Ramos (cell line): ENCODE measurements around the gene UBAP1.
"Not testable (repeated sequence)": the region's sequence is repeated elsewhere in the genome, so short reads cannot be mapped to it uniquely, and the experiment has no call there.

ENCODE experiments used
- in situ Hi-C: fragments of 300-500 bp; cut with MboI; formaldehyde crosslinking; loops from one replicate; pipeline ENCODE4 v1.14.3; 2022; ENCODE audit warnings: low sequenced_read_pairs; ENCODE audit not compliant: unreplicated experiment

UBAP1 gene

DNA sequence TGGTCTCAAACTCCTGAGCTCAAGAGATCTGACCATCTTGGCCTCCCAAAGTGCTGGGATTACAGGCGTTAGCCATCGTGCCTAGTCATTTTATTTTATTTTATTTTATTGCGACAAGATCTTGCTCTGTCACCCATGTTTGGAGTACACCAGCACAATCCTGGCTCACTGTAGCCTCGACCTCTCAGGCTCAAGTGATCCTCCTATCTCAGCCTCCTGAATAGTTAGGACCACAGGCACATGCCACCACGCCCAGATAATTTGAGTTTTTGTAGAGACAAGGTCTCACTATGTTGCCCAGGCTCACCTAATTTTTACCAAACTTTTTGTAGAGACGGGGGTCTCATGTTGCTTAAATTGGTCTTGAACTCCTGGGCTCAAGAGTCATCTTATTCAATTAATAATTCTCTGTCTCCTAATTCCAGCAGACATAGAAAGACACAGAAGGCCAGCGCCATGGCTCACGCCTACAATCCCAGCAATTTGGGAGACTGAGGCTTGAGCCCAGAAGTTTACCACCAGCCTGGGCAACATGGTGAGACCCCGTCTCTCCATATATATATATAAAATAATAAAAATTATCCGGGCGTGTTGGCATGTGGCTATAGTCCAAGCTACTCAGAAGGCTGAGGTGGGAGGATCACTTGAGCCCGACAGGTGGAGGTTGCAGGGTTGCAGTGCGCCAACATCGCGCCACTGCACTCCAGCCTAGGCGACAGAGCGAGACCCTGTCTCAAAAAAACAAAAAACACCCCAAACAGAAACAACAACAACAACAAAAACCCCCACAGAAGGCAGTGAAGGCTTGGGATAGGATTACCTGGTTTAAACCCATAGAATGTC is 1.0 kb upstream of the UBAP1 start:
- in situ Hi-C loops = loop anchor here (10.0 kb wide), 1 partner anchor 197 kb away; the partner anchor contains the start of gene MYORG

GRCh38 chr9:34179213-34180136 is 632 bp downstream of the UBAP1 start:
- in situ Hi-C loops = loop anchor here (10.0 kb wide), 1 partner anchor 195 kb away; the partner anchor contains the start of gene MYORG

DNA sequence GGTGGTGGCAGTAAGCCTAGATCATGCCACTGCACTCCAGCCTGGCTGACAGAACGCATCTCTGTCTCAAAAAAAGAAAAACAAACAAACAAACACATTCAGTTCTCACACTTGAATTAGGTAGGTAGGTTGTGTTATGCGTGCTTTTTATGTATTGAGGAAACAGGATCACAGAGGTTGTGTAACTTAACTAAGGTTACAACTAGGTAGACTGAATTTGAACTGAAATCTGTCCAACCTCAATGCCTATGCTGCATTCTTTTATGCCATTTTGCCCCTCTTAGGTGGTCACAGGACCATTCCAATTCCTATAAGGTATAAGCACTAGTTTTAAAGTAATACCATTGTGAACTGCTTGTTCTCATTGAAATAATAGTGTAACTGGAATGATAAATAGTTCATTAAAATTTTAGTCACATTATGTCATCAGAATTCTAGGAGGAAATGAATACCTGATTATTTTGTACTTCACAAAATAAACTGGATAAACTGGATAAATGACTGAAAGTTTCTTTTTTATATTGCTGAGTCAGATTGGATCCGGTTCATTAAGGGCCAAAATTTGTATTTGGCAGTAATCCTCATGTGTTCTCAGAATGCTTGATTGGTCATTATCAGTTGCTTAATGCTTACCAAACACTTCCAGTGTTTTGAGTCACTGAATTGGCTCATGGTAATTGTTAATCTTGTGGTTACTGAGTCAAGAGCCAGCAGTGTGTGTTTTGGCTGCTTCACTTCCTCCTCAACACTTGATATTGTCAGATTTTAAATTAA is 7.1 kb downstream of the UBAP1 start:
- in situ Hi-C loops = no loop called here

- in situ Hi-C loops = no loop called here
These were observed 9.0 kb downstream of the UBAP1 start for GRCh38 chr9:34187891-34188240.

DNA sequence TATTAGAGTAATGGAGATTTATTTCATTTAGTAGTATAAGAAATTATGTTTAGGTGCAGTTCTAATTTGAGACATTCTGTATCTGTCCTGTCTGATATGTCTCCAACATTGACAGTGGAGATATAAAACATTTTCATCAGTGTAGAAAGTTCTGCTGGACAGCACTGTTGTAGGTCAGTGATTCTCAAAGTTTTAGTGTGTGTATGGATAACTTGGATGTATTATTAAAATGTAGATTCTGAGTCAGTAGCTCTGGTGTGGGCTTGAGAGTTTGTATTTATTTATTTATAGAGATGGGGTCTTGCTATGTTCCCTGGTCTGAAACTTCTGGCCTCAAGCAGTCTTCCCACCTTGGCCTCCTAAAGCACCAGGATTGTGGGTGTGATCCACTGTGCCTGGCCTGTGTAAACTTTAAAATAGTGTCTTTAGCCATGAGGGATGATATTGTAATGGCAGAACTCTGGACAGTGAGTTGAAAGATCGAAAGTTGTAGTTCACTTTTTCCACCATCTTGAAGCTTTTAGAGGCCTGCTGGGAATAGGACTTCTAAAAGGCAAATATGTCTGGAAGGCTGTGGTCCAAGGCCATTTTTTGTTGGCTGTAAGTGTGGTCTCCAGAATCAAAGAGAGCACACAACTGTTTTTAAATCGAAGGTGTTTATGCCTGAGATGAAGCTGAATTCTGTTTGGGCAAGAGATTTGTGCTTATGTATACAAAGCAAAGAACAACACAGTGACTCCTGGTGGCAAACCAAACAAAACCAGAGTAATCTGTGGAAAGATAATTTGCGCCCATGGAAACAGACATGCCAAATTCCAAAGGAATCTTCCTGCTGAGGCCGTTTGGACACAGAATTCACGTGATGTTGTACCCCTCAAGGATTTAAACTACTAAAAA is 12.4 kb downstream of the UBAP1 start:
- in situ Hi-C loops = no loop called here

- in situ Hi-C loops = no loop called here
These were observed 16.3 kb downstream of the UBAP1 start for GRCh38 chr9:34195143-34195542.

GRCh38 chr9:34197286-34197685 is 18.4 kb downstream of the UBAP1 start:
- in situ Hi-C loops = not testable (repeated sequence)

GRCh38 chr9:34197756-34198711 is 19.2 kb downstream of the UBAP1 start:
- in situ Hi-C loops = no loop called here

- in situ Hi-C loops = loop anchor here (25.0 kb wide), 1 partner anchor 112 kb away; no protein-coding TSS in a partner anchor
These were observed 21.2 kb downstream of the UBAP1 start for GRCh38 chr9:34200092-34200491.

GRCh38 chr9:34203275-34203991 is 24.6 kb downstream of the UBAP1 start:
- in situ Hi-C loops = loop anchor here (25.0 kb wide), 1 partner anchor 109 kb away; no protein-coding TSS in a partner anchor

GRCh38 chr9:34203992-34204635 is 25.3 kb downstream of the UBAP1 start:
- in situ Hi-C loops = loop anchor here (25.0 kb wide), 1 partner anchor 108 kb away; no protein-coding TSS in a partner anchor

GRCh38 chr9:34205102-34205501 is 26.3 kb downstream of the UBAP1 start:
- in situ Hi-C loops = loop anchor here (25.0 kb wide), 1 partner anchor 107 kb away; no protein-coding TSS in a partner anchor

GRCh38 chr9:34206561-34206960 is 27.7 kb downstream of the UBAP1 start:
- in situ Hi-C loops = loop anchor here (25.0 kb wide), 1 partner anchor 106 kb away; no protein-coding TSS in a partner anchor

GRCh38 chr9:34211395-34211794 is 32.6 kb downstream of the UBAP1 start:
- in situ Hi-C loops = loop anchor here (25.0 kb wide), 1 partner anchor 101 kb away; no protein-coding TSS in a partner anchor

- in situ Hi-C loops = loop anchor here (25.0 kb wide), 1 partner anchor 98 kb away; no protein-coding TSS in a partner anchor
These were observed 35.6 kb downstream of the UBAP1 start for GRCh38 chr9:34214354-34215000.

DNA sequence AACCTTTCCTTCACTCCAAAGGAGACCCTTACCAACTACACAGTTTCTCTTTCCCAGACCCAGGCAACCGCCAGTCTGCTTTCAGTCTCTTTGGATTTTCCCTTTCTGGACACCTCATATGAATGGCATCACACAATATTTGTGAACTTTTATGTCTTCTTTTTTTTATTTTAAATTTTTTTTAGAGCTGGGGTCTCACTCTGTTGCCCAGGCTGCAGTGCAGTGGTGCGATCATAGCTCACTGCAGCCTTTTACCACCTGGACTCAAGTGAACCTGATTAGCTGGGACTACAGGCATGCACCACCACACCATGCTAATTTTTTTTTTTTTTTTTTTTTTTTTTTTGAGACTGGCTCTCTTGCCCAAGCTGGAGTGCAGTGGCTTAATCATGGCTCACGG is 37.5 kb downstream of the UBAP1 start:
- in situ Hi-C loops = loop anchor here (25.0 kb wide), 1 partner anchor 96 kb away; no protein-coding TSS in a partner anchor
